Body of pancreas (tissue), 4 donors: ENCODE data around the gene SEMA6B.

Experiments
- POLR2A ChIP-seq, 3 donors: fragments of 450-650 bp; IDR thresholded peaks; one replicate each; pipeline ENCODE4 v1.6.1; 2016; ENCODE audit warnings: antibody characterized with exemption in 3 of 3, mild to moderate bottlenecking in 2 of 3
- TF ChIP-seq, protein P1 (sequence below), 7 experiments: fragments of 450-650 bp in 4 of 7; fragments of 200-600 bp in 3 of 7; sonication (generic) in 3 of 7; IDR thresholded peaks; one replicate each; pipeline ENCODE4 v1.5.1; 2016 to 2019; ENCODE audit warnings: antibody characterized with exemption in 7 of 7

DNA sequence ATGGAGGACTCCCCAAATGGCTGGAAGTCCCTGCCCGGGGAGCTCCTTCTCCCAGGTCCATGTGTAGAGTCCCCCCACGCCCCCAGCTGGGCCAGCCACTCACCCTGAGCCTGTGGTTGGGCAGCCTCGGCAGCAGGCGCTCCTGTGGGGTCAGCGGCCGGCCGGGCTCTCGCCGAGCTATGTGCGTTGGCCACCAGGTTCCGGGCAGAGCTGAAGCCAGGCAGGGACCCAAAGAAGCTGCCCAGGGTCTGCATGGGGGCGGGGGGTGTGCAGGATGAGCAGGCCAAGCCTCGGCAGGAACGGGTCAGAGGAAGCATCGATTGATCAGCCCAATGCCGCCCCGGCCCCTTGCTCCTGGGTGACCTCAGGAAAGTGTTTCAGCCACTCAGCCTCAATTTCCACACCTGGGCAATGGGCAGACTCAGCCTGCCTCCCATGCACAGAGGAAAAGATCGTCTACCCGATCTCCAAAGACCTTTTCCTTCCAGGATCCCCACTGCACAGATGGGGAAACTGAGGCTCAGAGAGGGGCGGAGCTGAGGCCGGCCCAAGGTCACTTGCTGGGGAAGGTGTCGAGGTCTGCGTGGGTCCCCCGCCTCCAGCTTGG, 41.9 kb downstream of the SEMA6B start:
- TF ChIP-seq POLR2A (IDR thresholded peaks at IDR 0.05) = no peak
- TF ChIP-seq, protein P1, sequence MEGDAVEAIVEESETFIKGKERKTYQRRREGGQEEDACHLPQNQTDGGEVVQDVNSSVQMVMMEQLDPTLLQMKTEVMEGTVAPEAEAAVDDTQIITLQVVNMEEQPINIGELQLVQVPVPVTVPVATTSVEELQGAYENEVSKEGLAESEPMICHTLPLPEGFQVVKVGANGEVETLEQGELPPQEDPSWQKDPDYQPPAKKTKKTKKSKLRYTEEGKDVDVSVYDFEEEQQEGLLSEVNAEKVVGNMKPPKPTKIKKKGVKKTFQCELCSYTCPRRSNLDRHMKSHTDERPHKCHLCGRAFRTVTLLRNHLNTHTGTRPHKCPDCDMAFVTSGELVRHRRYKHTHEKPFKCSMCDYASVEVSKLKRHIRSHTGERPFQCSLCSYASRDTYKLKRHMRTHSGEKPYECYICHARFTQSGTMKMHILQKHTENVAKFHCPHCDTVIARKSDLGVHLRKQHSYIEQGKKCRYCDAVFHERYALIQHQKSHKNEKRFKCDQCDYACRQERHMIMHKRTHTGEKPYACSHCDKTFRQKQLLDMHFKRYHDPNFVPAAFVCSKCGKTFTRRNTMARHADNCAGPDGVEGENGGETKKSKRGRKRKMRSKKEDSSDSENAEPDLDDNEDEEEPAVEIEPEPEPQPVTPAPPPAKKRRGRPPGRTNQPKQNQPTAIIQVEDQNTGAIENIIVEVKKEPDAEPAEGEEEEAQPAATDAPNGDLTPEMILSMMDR (IDR thresholded peaks at IDR 0.05) = no peak
